ENCODE data around the gene RASA3. TPM values are rescaled to one million over a fixed set of nuclear protein-coding genes. Genes with fewer than 3 reads are reported as not detected.

RASA3 gene
- total RNA-seq, 1 donor from 2014 or later: 41.1 TPM

GRCh38 chr13:114140131-114140905 is 7.9 kb upstream of the RASA3 start:
- Histone ChIP-seq H3K4me1 (ENCODE audit: insufficient read depth, low read length) (no peaks in the 10 kb centered on the region), H3K27me3 (ENCODE audit: insufficient read depth, low read length) (peaks cover 2% of the 10 kb centered on the region), H4K20me1 (ENCODE audit: insufficient read depth, low read length) (no peaks in the 10 kb centered on the region), H3K4me3 (ENCODE audit: insufficient read depth, low read depth, low read length) (no peak overlapping the region), H3K36me3 (ENCODE audit: insufficient read depth, low read length) (no peaks in the 10 kb centered on the region), H3K9me3 (ENCODE audit: insufficient read depth, low read depth, low read length) (no peaks in the 10 kb centered on the region), H3K79me2 (ENCODE audit: insufficient read depth, low read length) (no peaks in the 10 kb centered on the region), H3K27ac (ENCODE audit: low read depth, low read length) (no peak overlapping the region), H2AFZ (ENCODE audit: low read depth, low read length) (no peak overlapping the region), H3K9ac (ENCODE audit: low read length) (no peak overlapping the region), H3K4me2 (ENCODE audit: low read length) (no peak overlapping the region)
- Mint-ChIP-seq H3K27ac (ENCODE audit: unreplicated experiment) (no peak overlapping the region), H3K9me3 (ENCODE audit: unreplicated experiment) (no peaks in the 10 kb centered on the region), H3K4me3 (ENCODE audit: unreplicated experiment) (no peak overlapping the region), H3K27me3 (ENCODE audit: low read depth, unreplicated experiment) (peaks cover 11% of the 10 kb centered on the region), H3K36me3 (ENCODE audit: low read depth, unreplicated experiment) (peaks cover 2% of the 10 kb centered on the region), H3K4me1 (ENCODE audit: low read depth, unreplicated experiment) (no peaks in the 10 kb centered on the region)
- no peak for DNase-seq (ENCODE audit: low read depth)
- TF ChIP-seq CTCF (IDR thresholded peaks at IDR 0.05; ENCODE audit: insufficient read depth, low read depth, low read length) (no peak), EZH2 (IDR thresholded peaks at IDR 0.05; ENCODE audit: insufficient read depth, low read length) (no peak)
- no peak for FAIRE-seq

- no peak overlapping the region for H3K4me3 Mint-ChIP-seq (ENCODE audit: unreplicated experiment)
Measured at GRCh38 chr13:114136576-114136975, 4.2 kb upstream of the RASA3 start.

More at GRCh38 chr13:114136576-114136975, 4.2 kb upstream of the RASA3 start:
- peaks cover 4% of the 10 kb centered on the region for H3K36me3 Mint-ChIP-seq (ENCODE audit: low read depth, unreplicated experiment)
- no peak overlapping the region for H3K27ac Mint-ChIP-seq (ENCODE audit: unreplicated experiment)
- H3K9me3 ChIP-seq (ENCODE audit: insufficient read depth, low read depth, low read length): no peaks in the 10 kb centered on the region
- no peak overlapping the region for H3K9ac ChIP-seq (ENCODE audit: low read length)
- TF ChIP-seq EZH2 (IDR thresholded peaks at IDR 0.05; ENCODE audit: insufficient read depth, low read length) (no peak), CTCF (IDR thresholded peaks at IDR 0.05; ENCODE audit: insufficient read depth, low read depth, low read length) (no peak)
- H3K27me3 Mint-ChIP-seq (ENCODE audit: low read depth, unreplicated experiment): peaks cover 7% of the 10 kb centered on the region
- no peaks in the 10 kb centered on the region for H3K36me3 ChIP-seq (ENCODE audit: insufficient read depth, low read length)
- DNase-seq (ENCODE audit: low read depth) (no peak), FAIRE-seq (no peak)
- H3K4me1 Mint-ChIP-seq (ENCODE audit: low read depth, unreplicated experiment): no peaks in the 10 kb centered on the region
- H3K27ac ChIP-seq (ENCODE audit: low read depth, low read length): no peak overlapping the region
- no peak overlapping the region for H2AFZ ChIP-seq (ENCODE audit: low read depth, low read length)
- H4K20me1 ChIP-seq (ENCODE audit: insufficient read depth, low read length): peaks cover 16% of the 10 kb centered on the region
- H3K79me2 ChIP-seq (ENCODE audit: insufficient read depth, low read length): peaks cover 8% of the 10 kb centered on the region
- H3K4me1 ChIP-seq (ENCODE audit: insufficient read depth, low read length): no peaks in the 10 kb centered on the region
- H3K27me3 ChIP-seq (ENCODE audit: insufficient read depth, low read length): no peaks in the 10 kb centered on the region
- H3K9me3 Mint-ChIP-seq (ENCODE audit: unreplicated experiment): peaks cover 3% of the 10 kb centered on the region
- no peak overlapping the region for H3K4me3 ChIP-seq (ENCODE audit: insufficient read depth, low read depth, low read length)
- H3K4me2 ChIP-seq (ENCODE audit: low read length): no peak overlapping the region

All from astrocyte (in vitro differentiated cells and primary cell).